Progenitor cell of endocrine pancreas (in vitro differentiated cells): ENCODE results near the gene NT5DC4. TPM values are rescaled to one million over a fixed set of nuclear protein-coding genes. Genes with fewer than 3 reads are reported as not detected.

Experiments
- DNase-seq: peaks from one replicate; pipeline ENCODE4 v3.0.0; 2021; ENCODE audit warnings: low spot score; ENCODE audit not compliant: unreplicated experiment
- H3K27ac Mint-ChIP-seq: 2 replicates; pipeline ENCODE4 v1.8.0; 2021; ENCODE audit warnings: mild to moderate bottlenecking, moderate library complexity, mixed read lengths
- H3K27me3 Mint-ChIP-seq: 2 replicates; pipeline ENCODE4 v1.8.0; 2021; ENCODE audit warnings: mixed read lengths
- H3K36me3 Mint-ChIP-seq: 2 replicates; pipeline ENCODE4 v1.8.0; 2022; ENCODE audit warnings: mixed read lengths; ENCODE audit not compliant: insufficient read depth
- H3K4me1 Mint-ChIP-seq: 2 replicates; pipeline ENCODE4 v1.8.0; 2021; ENCODE audit warnings: low read depth, mixed read lengths
- H3K4me3 Mint-ChIP-seq: 2 replicates; pipeline ENCODE4 v1.8.0; 2021; ENCODE audit warnings: low read depth, mild to moderate bottlenecking, moderate library complexity, mixed read lengths
- H3K9me3 Mint-ChIP-seq: 2 replicates; pipeline ENCODE4 v1.8.0; 2021; ENCODE audit warnings: low read depth, mixed read lengths
- CTCF ChIP-seq: fragments of 200-600 bp; sonication (generic); IDR thresholded peaks from one replicate; pipeline ENCODE4 v1.5.0; 2021; ENCODE audit warnings: antibody characterized with exemption, mild to moderate bottlenecking; ENCODE audit not compliant: unreplicated experiment
- total RNA-seq: library from RNA; stranded (reverse); gene quantifications from 2 replicates; pipeline ENCODE4 v1.2.1, GENCODE V29; 2021

NT5DC4 gene
- total RNA-seq, 1 donor from 2014 or later, result not detected

- Mint-ChIP-seq H3K27me3 (peaks cover 10% of the 10 kb centered on the region), H3K4me1 (no peaks in the 10 kb centered on the region), H3K36me3 (no peaks in the 10 kb centered on the region), H3K9me3 (no peaks in the 10 kb centered on the region), H3K4me3 (no peak overlapping the region), H3K27ac (no peak overlapping the region)
- TF ChIP-seq CTCF, result no peak
- DNase-seq, result no peak
Observed at GRCh38 chr2:112724591-112725525, 4.0 kb downstream of the NT5DC4 start.

DNA sequence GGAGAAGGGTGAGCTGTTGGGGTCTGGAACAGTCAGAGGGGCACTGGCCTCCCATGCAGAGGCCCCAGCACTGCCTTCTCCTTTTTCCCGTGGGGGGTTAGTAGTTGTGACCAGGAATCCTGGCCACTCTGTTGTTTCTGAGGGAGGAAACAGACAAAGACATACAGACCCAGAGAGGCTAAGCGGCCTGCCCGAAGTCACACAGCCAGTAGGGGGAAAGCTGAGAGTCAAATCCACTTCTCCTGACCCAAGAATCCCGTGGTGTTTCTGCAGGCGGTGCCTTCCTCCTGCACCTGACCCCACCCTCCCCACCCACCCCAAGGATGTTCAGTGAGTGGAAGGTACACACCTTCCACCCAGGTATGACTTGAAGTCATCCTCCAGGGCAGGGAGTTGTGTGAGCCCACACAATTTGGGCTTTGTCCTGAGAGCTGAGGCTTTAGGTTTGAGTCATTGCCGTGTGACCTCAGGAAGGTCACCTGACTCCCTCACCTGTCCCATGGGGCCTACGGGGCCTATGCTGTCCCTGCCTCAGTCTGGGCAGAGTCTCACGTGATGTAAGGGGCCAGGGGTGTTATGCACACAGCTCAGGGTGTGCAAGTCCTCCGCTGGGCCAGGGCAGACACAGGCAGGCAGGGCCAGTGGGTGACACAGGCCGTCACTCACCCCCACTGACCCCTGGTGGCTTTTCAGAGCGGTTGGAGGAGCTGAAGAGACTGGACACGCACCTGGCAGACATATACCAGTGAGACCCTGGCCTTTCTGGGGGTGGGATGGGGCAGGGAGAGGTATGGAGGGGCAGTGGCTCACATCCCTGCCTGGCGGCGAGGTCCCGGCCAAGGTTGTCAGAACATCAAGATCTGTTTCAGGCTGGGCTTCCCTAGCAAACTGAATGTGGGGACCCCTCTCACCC is 5.0 kb downstream of the NT5DC4 start:
- peak overlapping the region; percentile 37 for H3K27ac Mint-ChIP-seq
- no peak for TF ChIP-seq CTCF
- no peak overlapping the region for H3K4me3 Mint-ChIP-seq
- no peaks in the 10 kb centered on the region for H3K9me3 Mint-ChIP-seq
- no peaks in the 10 kb centered on the region for H3K36me3 Mint-ChIP-seq
- peaks cover 12% of the 10 kb centered on the region for H3K27me3 Mint-ChIP-seq
- DNase-seq, result no peak
- H3K4me1 Mint-ChIP-seq, result no peaks in the 10 kb centered on the region

DNA sequence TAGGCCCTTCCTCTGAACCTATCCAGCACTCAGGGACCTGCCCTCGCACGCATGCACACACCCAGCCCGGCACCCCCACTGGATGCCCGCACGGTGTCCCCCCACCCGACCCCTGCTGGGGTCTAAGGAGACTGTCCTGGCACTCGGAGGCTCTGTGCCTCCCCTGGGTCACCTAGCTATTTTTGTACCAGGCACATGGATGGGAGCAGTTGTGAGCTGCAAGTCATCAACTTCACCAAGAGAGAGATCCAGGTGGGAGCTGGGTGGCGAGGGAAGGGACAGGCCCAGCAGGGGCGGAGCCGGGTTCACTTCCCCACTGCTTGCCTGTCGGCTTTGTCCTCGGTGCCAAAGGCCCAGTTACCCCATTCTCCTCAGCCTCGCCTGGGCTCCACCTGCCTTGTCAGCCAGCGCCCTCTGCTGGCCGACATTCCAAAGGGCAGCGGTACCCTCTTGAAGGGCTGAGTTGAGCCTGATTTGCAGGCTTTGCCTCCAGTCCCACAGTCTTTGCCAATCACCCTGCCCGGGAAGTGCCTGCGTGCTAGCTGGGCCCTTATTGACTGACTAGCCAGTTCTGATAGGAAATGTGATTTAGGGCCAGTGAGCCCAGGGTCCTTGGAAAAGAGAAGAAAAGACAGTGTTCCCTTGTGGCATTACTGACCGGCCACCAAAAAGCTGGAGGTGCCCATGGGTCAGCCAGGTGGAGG is 5.8 kb downstream of the NT5DC4 start:
- Mint-ChIP-seq H3K27me3 (peaks cover 12% of the 10 kb centered on the region), H3K4me1 (no peaks in the 10 kb centered on the region), H3K4me3 (no peak overlapping the region), H3K9me3 (no peaks in the 10 kb centered on the region), H3K36me3 (no peaks in the 10 kb centered on the region), H3K27ac (no peak overlapping the region)
- TF ChIP-seq CTCF, result peak; percentile 98
- DNase-seq, result peak; percentile 90

DNA sequence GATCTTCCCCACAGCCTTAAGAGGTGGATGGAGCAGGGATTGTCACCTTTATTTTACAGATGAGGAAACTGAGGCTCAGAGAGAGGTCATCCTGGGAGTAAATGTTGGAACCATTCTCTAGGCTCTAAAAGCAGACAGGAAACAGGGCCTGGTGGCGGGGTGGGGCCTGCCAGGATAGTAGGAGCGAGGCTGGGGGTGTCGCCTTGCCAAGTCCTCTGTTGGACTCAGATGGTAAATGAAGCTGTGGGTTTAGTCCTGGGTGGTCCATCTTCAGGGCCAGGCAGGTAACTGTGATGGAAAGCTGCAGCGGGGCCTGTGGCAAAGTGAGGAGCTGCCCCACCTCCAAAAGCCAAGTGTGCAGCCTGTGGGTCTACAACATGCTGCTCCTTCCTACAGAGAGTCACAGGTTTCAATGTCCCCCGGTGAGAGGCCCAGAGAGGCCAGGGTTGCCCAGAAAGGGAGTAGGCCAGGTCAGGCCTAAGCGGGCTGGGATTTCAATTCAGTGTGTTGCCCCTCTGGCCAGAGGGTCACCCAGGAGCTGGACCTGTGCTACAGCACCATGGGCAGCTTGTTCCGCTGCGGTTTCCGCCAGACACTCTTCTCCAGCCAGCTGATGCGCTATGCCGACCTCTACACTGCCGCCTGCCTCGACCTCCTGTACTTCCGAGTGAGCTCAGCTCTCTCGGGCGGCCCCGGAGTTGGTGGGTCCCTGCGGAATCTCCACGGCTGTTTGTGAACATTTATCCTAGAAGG is 6.6 kb downstream of the NT5DC4 start:
- Mint-ChIP-seq H3K4me1 (no peaks in the 10 kb centered on the region), H3K27ac (no peak overlapping the region), H3K36me3 (no peaks in the 10 kb centered on the region), H3K27me3 (peaks cover 12% of the 10 kb centered on the region), H3K9me3 (no peaks in the 10 kb centered on the region), H3K4me3 (no peak overlapping the region)
- DNase-seq, result no peak
- no peak for TF ChIP-seq CTCF
